Epidermal melanocyte (primary cell): Measurements from ENCODE around the gene CHSY1.

Experiments used
- DNase-seq: peaks from one replicate; pipeline ENCODE4 v3.0.0; 2011; ENCODE audit warnings: low spot score; ENCODE audit not compliant: insufficient read length

The CHSY1 gene

GRCh38 chr15:101189409-101190091 lies 62.3 kb downstream of the CHSY1 start:
- no peak for DNase-seq

- DNase-seq, result no peak
Measured at GRCh38 chr15:101188637-101189408, 63.0 kb downstream of the CHSY1 start.

- peak; percentile 39 for DNase-seq
Measured at GRCh38 chr15:101187820-101188636, 63.8 kb downstream of the CHSY1 start.

DNA sequence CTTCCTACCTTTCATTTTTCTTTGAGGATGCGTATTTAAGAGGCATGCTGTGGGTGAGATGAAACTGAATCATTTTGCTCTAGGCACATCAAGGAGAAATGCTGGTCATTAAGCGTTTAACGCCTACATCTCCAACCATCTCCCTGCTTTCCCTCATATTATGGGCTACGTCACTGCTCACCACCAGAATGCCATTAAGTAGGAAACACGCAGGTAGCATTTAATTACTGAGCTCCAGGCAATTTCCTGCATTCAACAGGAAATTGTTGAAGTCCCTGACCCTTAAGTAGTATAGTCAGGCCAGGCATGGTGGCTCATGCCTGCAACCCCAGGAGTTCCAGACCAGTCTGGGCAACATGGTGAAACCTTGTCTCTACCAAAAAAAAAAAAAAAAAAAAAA lies 66.1 kb downstream of the CHSY1 start:
- DNase-seq, result no peak

- DNase-seq, result no peak
Measured at GRCh38 chr15:101185336-101185735, 66.5 kb downstream of the CHSY1 start.

DNA sequence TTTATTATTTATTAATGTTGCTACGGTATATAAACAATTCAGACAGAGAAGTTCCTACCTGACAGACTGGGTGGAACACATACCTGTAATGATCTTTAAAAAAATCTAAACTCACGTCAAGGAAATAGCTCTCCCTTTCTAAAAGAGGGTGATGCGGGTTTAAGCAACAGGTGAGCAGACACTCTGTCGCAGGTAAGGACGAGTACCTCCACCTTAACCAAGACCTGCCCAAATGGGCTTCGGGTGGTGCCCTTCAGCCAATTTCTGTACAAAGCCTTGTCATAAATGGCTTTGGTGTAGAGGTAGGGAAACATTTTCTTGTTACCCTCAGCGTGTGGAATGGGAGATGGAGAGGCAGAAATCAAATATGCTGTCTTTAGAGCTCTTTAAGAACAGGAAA lies 67.0 kb downstream of the CHSY1 start:
- no peak for DNase-seq

- DNase-seq, result no peak
Measured at GRCh38 chr15:101183931-101184305, 67.9 kb downstream of the CHSY1 start.

DNA sequence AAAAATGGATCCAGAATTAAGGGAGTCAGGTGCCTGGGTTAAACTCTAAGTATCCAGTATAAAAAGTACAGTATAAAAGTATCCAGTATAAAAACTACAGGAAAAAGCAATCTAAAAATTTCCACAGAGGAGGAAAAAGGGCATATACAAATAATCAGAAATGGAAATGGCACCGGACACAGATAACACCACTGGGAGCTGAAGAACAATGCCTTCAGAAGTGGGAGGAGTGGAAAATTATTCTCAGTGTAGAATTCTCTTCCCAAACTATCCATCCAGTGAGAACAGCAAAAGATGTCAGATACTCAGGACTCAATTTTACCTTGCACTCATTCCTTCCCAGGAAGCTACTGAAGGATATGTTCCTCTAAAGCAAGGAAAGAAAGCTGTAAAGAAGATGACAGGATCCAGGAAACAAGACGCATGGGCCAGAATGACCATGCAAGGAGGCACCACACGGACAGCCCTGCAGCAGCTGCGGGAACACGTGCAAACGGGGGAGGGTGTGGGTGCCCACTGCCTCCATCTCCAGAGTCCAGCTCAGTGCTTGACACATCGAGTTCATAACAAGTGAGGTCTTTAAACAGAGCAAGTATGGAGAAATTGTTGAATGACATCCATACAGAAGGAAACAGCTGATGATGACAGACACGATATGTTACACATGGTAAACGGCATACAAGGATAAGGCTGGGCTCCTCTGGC lies 68.5 kb downstream of the CHSY1 start:
- no peak for DNase-seq

GRCh38 chr15:101182215-101182614 lies 69.6 kb downstream of the CHSY1 start:
- no peak for DNase-seq

GRCh38 chr15:101181349-101181748 lies 70.5 kb downstream of the CHSY1 start:
- DNase-seq, result no peak

GRCh38 chr15:101180620-101181307 lies 71.1 kb downstream of the CHSY1 start:
- no peak for DNase-seq

GRCh38 chr15:101179341-101180153 lies 72.3 kb downstream of the CHSY1 start:
- peak; percentile 48 for DNase-seq

DNA sequence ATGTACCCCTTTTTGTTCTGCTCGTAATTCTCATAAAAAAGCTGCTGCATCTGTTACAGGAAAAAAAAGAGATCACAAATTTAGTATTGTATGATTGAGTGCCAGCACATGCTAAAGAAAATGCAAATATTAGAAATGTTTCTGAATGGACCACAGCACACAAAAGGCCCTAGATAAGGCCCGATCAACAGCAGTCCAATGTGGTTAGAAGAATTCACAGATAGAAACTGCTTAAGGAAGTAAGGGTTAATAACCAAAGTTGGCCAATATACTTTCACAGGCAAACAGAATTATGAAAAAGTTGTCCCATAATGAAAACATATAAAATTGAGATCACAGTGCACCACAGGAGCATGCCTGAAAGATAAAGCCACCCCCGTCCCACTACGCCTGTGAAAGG lies 72.9 kb downstream of the CHSY1 start:
- DNase-seq, result no peak

DNA sequence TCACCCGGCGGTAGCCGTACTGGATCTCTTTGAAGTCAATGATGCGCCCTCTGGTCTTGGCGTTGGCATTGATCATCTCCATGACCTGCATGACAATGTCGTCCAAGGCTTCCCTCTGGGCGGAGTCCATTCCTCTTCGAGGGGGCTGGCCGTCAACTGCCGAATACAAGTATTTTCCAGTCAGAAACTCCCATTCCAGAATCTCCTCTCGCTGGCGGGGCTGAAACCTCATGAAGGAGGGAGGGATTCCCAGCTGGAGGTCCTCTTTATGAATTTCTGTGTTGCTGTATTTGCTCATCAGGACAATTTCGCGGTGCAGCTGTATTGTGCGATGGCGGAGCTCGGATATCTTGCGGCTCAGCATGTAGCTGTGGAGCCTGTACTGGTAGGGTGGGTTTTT lies 73.4 kb downstream of the CHSY1 start:
- DNase-seq, result no peak

DNA sequence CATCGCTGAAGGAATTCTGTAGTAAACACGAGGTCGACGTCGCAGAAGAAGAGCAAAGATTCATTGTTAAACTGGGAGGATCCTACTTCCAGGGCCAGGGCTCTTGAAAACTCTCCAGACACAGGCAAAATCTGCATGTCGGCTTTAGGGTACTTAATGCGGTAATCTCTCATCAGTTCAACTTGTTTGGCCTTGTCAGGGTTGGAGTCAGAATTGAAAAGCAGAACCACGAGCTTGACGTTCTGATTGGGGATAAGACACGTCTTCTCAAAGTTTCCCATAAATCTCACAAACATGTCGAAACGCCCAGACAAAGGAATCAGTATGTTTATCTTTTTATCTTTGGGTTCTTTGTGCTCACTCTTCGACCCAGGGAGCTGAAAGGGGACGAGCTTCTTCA lies 74.0 kb downstream of the CHSY1 start:
- DNase-seq, result no peak

DNA sequence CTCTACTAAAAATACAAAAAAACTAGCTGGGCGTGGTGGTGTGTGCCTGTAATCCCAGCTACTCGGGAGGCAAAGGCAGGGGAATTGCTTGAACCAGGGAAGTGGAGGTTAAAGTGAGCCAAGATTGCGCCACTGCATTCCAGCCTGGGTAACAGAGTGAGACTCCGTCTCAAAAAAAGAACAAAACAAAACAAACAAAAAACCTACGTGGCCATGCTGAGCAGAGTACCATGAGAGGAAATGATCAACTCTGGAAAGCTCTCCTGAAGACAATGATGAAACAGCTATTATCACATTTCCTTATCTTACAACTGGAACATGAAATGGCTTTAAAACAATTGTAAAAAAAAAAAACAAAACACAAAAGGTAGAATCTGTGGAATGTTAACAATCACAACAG lies 75.2 kb downstream of the CHSY1 start:
- DNase-seq, result no peak

DNA sequence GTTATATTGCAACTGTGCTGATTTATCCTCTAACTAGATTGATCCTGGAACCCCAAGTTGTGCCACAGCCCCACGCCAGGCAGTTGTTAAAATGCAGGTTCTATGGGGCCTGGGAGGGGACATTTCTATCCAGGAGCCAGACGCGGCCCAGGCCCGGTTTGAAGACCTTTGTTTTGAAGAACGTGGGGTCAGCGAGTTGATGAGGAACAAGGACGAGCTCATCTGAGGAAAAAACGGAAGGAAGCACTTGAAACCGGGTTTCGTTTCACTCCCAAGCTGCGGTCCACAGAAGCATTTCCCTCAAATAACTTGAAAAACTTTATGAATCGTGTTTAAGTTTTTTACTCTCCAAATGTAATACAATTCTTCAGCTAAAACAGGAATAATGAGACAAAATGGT lies 76.4 kb downstream of the CHSY1 start:
- DNase-seq, result no peak

- no peak for DNase-seq
Measured at GRCh38 chr15:101174152-101174920, 77.5 kb downstream of the CHSY1 start.
